NCI-H526 (cell line): ENCODE data around the gene SERPINB3.
"Not testable (repeated sequence)": the region's sequence is repeated elsewhere in the genome, so short reads cannot be mapped to it uniquely, and the experiment has no call there.

Experiments
- DNase-seq, 2 experiments: peaks; one replicate each; lab custom pipeline; 2025; lab: John Stamatoyannopoulos, UW

SERPINB3 gene

DNA sequence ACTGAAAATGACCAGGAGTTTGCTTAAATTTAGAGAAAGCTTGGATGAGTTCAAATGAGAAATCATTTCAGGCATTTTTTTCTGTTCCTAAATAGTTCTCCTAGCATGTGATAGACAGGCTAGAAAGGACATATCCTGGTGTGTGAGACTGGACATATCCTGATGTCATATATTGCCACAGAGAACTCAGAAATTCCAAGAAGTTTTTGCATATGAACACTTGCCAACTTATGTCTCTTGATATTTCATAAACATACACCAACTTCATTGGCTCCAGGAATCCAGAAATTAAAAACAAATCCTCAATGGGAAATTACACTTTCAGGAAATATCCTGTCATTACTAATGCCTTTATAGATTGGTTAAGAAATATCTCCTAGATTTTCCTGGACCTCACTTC, 14.8 kb downstream of the SERPINB3 start:
- no peak for DNase-seq

- not testable (repeated sequence) for DNase-seq
These were observed 17.0 kb downstream of the SERPINB3 start for GRCh38 chr18:63644694-63645093.

DNA sequence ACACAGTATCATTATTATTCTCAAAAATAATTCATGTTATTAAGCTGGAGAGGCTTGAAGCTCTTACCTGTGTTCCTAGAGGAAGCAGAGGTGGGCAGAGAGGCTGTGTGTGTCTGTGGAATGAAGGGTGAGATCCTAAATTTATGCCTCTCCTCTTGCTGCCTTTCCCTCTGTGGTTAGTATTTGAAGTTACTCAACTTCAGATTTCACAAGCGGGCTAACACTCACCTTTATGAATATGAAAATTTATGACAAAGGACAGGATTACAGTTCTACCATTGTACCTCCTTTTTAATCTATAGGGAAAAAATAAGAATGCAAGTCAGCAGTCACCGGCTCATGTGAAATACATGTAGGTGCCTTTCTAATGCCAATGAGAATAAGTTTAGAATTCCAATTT, 17.6 kb downstream of the SERPINB3 start, which contains the start of gene SERPINB4:
Gene SERPINB4, minus strand, starts transcription at position 115 of the 400 bp plus-strand sequence. CDS start 679 bp downstream, outside the sequence.
- DNase-seq, result not testable (repeated sequence)

- not testable (repeated sequence) for DNase-seq
These were observed 18.9 kb downstream of the SERPINB3 start for GRCh38 chr18:63642668-63643356.

- DNase-seq, result not testable (repeated sequence)
These were observed 20.5 kb downstream of the SERPINB3 start for GRCh38 chr18:63641157-63641680.

DNA sequence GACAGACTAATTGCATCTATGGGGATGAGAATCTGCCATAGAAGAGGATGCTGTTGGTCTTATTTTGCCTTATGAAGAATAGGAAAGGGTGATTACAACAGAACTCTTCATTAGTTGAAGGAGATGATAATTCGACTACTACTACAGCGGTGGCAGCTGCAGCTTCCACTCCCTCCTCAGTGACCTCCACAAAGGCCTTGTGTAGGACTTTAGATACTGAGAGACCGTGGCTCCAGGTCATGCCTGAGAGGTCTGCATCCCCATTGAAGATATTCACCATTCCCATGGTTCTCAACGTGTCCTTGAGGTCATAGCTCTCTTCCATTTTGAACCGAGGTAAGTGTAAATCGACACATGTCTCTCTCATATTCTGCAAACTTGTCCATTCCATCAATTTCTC, 24.0 kb downstream of the SERPINB3 start:
- DNase-seq, result no peak

GRCh38 chr18:63627819-63628218, 33.9 kb downstream of the SERPINB3 start:
- no peak for DNase-seq

DNA sequence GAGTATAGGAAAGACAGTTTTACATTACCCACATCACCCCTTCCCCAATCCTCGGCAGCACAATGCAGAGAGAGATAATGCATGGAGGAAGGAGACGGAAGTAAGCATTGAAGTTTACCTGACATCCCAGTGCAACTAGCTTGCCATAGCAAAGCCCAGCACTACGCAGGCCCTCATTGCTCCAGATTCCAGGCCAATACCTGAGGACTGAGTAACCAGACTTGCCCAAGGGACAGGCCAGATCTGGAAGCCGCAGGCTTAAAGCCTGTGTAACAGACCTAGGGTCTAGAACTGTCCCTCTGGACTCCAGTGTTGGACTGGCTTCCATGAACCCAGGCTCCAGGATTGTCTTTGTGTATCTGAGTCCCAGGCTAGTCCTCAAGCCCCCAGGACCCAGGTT, 35.3 kb downstream of the SERPINB3 start:
- DNase-seq, result no peak

- no peak for DNase-seq
These were observed 36.8 kb downstream of the SERPINB3 start for GRCh38 chr18:63624863-63625262.

- DNase-seq, result no peak
These were observed 42.0 kb downstream of the SERPINB3 start for GRCh38 chr18:63619661-63620060.

- DNase-seq, result no peak
These were observed 43.8 kb downstream of the SERPINB3 start for GRCh38 chr18:63617915-63618234.

GRCh38 chr18:63617049-63617914, 44.4 kb downstream of the SERPINB3 start:
- DNase-seq, result no peak

DNA sequence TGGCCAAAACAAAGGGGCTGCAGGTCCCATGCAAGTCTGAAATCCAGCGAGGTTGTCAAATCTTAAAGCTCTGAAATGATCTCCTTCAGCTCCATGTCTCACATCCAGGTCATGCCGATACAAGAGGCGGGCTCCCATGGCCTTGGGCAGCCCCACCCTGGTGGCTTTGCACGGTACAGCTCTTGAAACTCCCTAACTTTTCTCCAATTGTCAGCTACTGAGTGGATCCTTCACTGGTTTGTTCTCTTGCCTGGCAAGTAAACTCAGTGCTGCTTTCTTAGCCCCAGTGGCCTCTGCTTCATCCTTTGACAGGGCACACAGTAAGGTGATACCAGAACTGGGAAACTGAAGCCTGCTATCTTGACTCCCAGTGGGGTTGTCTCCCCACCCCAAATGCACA, 48.3 kb downstream of the SERPINB3 start:
- no peak for DNase-seq

GRCh38 chr18:63606526-63606925, 55.2 kb downstream of the SERPINB3 start:
- no peak for DNase-seq
